HUES6 (cell line): Measurements from ENCODE around the gene CLMP.

Experiments
- H3K27ac ChIP-seq: 2 replicates; pipeline ENCODE4 v1.7.0; 2013; ENCODE audit warnings: low read depth, mild to moderate bottlenecking, low read length, inconsistent platforms
- H3K27me3 ChIP-seq: 2 replicates; pipeline ENCODE4 v1.6.1; 2013; ENCODE audit warnings: low read length; ENCODE audit not compliant: control insufficient read depth, insufficient read depth
- H3K36me3 ChIP-seq: 2 replicates; pipeline ENCODE4 v1.6.1; 2013; ENCODE audit warnings: low read length; ENCODE audit not compliant: control insufficient read depth, insufficient read depth
- H3K4me1 ChIP-seq: 2 replicates; pipeline ENCODE4 v1.6.1; 2013; ENCODE audit warnings: low read length; ENCODE audit not compliant: control insufficient read depth, insufficient read depth
- H3K4me3 ChIP-seq: 2 replicates; pipeline ENCODE4 v1.5.1; 2013; ENCODE audit warnings: low read depth, low read length
- H3K9ac ChIP-seq: one replicate; pipeline ENCODE4 v1.6.1; 2013; ENCODE audit warnings: mild to moderate bottlenecking, low read length
- H3K9me3 ChIP-seq: 2 replicates; pipeline ENCODE4 v1.6.1; 2013; ENCODE audit warnings: low read depth, low read length; ENCODE audit not compliant: control insufficient read depth, insufficient read depth

The CLMP gene

GRCh38 chr11:123082977-123083376, 112.1 kb downstream of the CLMP start:
- no peak overlapping the region for H3K27ac ChIP-seq
- H3K36me3 ChIP-seq: peaks cover 11% of the 10 kb centered on the region
- H3K27me3 ChIP-seq: no peaks in the 10 kb centered on the region
- no peak overlapping the region for H3K9ac ChIP-seq
- H3K9me3 ChIP-seq: no peaks in the 10 kb centered on the region
- no peaks in the 10 kb centered on the region for H3K4me1 ChIP-seq
- no peak overlapping the region for H3K4me3 ChIP-seq

GRCh38 chr11:123080015-123080414, 115.0 kb downstream of the CLMP start:
- Histone ChIP-seq H3K4me3 (no peak overlapping the region), H3K4me1 (no peaks in the 10 kb centered on the region), H3K27me3 (no peaks in the 10 kb centered on the region), H3K27ac (no peak overlapping the region), H3K9me3 (no peaks in the 10 kb centered on the region), H3K36me3 (peaks cover 11% of the 10 kb centered on the region), H3K9ac (no peak overlapping the region)

- Histone ChIP-seq H3K36me3 (peaks cover 10% of the 10 kb centered on the region), H3K4me1 (peaks cover 9% of the 10 kb centered on the region; the same call in 1 of the 2 replicates), H3K4me3 (no peak overlapping the region), H3K9ac (no peak overlapping the region), H3K9me3 (no peaks in the 10 kb centered on the region), H3K27me3 (no peaks in the 10 kb centered on the region), H3K27ac (no peak overlapping the region)
Measured at GRCh38 chr11:123076484-123076883, 118.6 kb downstream of the CLMP start.

- H3K9ac ChIP-seq: no peak overlapping the region
- H3K9me3 ChIP-seq: no peaks in the 10 kb centered on the region
- no peaks in the 10 kb centered on the region for H3K27me3 ChIP-seq
- no peak overlapping the region for H3K27ac ChIP-seq
- peaks cover 27% of the 10 kb centered on the region for H3K4me1 ChIP-seq
- no peak overlapping the region for H3K4me3 ChIP-seq
- peaks cover 10% of the 10 kb centered on the region for H3K36me3 ChIP-seq
Measured at GRCh38 chr11:123073343-123074057, 121.5 kb downstream of the CLMP start.

- Histone ChIP-seq H3K27me3 (no peaks in the 10 kb centered on the region), H3K36me3 (peaks cover 10% of the 10 kb centered on the region), H3K4me1 (peaks cover 27% of the 10 kb centered on the region), H3K4me3 (no peak overlapping the region), H3K9ac (no peak overlapping the region), H3K27ac (no peak overlapping the region), H3K9me3 (no peaks in the 10 kb centered on the region)
Measured at GRCh38 chr11:123072762-123073161, 122.3 kb downstream of the CLMP start.

GRCh38 chr11:123072332-123072761, 122.7 kb downstream of the CLMP start:
- H3K4me1 ChIP-seq: peaks cover 27% of the 10 kb centered on the region
- H3K27me3 ChIP-seq: no peaks in the 10 kb centered on the region
- peaks cover 10% of the 10 kb centered on the region for H3K36me3 ChIP-seq
- H3K9ac ChIP-seq: no peak overlapping the region
- H3K27ac ChIP-seq: no peak overlapping the region
- H3K9me3 ChIP-seq: no peaks in the 10 kb centered on the region
- no peak overlapping the region for H3K4me3 ChIP-seq

GRCh38 chr11:123069908-123070821, 124.9 kb downstream of the CLMP start:
- Histone ChIP-seq H3K4me1 (peaks cover 27% of the 10 kb centered on the region), H3K36me3 (peaks cover 10% of the 10 kb centered on the region), H3K9ac (no peak overlapping the region), H3K4me3 (no peak overlapping the region), H3K9me3 (no peaks in the 10 kb centered on the region), H3K27me3 (no peaks in the 10 kb centered on the region), H3K27ac (no peak overlapping the region)

- Histone ChIP-seq H3K9ac (no peak overlapping the region), H3K36me3 (peaks cover 13% of the 10 kb centered on the region), H3K27me3 (no peaks in the 10 kb centered on the region), H3K27ac (no peak overlapping the region), H3K9me3 (no peaks in the 10 kb centered on the region), H3K4me1 (peaks cover 24% of the 10 kb centered on the region), H3K4me3 (no peak overlapping the region)
Measured at GRCh38 chr11:123065621-123066020, 129.4 kb downstream of the CLMP start.

GRCh38 chr11:123063826-123064657, 131.0 kb downstream of the CLMP start:
- no peaks in the 10 kb centered on the region for H3K27me3 ChIP-seq
- H3K9ac ChIP-seq: peak overlapping the region; percentile 100
- H3K4me1 ChIP-seq: peaks cover 18% of the 10 kb centered on the region
- H3K27ac ChIP-seq: peak overlapping the region; percentile 100
- H3K36me3 ChIP-seq: peaks cover 28% of the 10 kb centered on the region
- H3K4me3 ChIP-seq: peak overlapping the region; percentile 97
- no peaks in the 10 kb centered on the region for H3K9me3 ChIP-seq

- no peaks in the 10 kb centered on the region for H3K27me3 ChIP-seq
- H3K27ac ChIP-seq: peak overlapping the region; percentile 100
Measured at GRCh38 chr11:123062892-123063825, 131.9 kb downstream of the CLMP start.

More at GRCh38 chr11:123062892-123063825, 131.9 kb downstream of the CLMP start:
- Histone ChIP-seq H3K4me3 (peak overlapping the region; percentile 97), H3K9ac (peak overlapping the region; percentile 100), H3K4me1 (peaks cover 18% of the 10 kb centered on the region), H3K9me3 (no peaks in the 10 kb centered on the region), H3K36me3 (peaks cover 37% of the 10 kb centered on the region)
